Astrocyte (in vitro differentiated cells and primary cell): ENCODE data around the gene EPHB2. TPM values are rescaled to one million over a fixed set of nuclear protein-coding genes. Genes with fewer than 3 reads are reported as not detected.

Source experiments
- DNase-seq: peaks from one replicate; pipeline ENCODE4 v3.0.0-alpha.2; 2010; ENCODE audit warnings: low read depth
- FAIRE-seq: peaks from 2 replicates; lab custom pipeline; 2011; peaks lifted over from hg19 to GRCh38; lab: Jason Lieb, UNC
- H2AFZ ChIP-seq: 2 replicates; pipeline ENCODE4 v1.6.0; 2012; ENCODE audit warnings: low read depth, low read length, inconsistent platforms
- H3K27ac ChIP-seq: 2 replicates; pipeline ENCODE4 v1.5.1; 2011; ENCODE audit warnings: low read depth, low read length, inconsistent platforms
- H3K27me3 ChIP-seq: 2 replicates; pipeline ENCODE4 v1.6.0; 2011; ENCODE audit warnings: low read length, inconsistent platforms; ENCODE audit not compliant: insufficient read depth
- H3K36me3 ChIP-seq: 2 replicates; pipeline ENCODE4 v1.5.1; 2011; ENCODE audit warnings: low read length, inconsistent platforms; ENCODE audit not compliant: insufficient read depth
- H3K4me1 ChIP-seq: 2 replicates; pipeline ENCODE4 v1.5.1; 2011; ENCODE audit warnings: low read length, inconsistent platforms; ENCODE audit not compliant: insufficient read depth
- H3K4me2 ChIP-seq: 2 replicates; pipeline ENCODE4 v1.6.0; 2012; ENCODE audit warnings: low read length, inconsistent platforms
- H3K4me3 ChIP-seq: 2 replicates; pipeline ENCODE4 v1.5.1; 2011; ENCODE audit warnings: low read depth, mild to moderate bottlenecking, low read length, inconsistent platforms; ENCODE audit not compliant: insufficient read depth
- H3K79me2 ChIP-seq: 2 replicates; pipeline ENCODE4 v1.6.0; 2012; ENCODE audit warnings: mild to moderate bottlenecking, low read length, inconsistent platforms; ENCODE audit not compliant: insufficient read depth
- H3K9ac ChIP-seq: 2 replicates; pipeline ENCODE4 v1.6.0; 2012; ENCODE audit warnings: mild to moderate bottlenecking, low read length, inconsistent platforms
- H3K9me3 ChIP-seq: 2 replicates; pipeline ENCODE4 v1.5.1; 2012; ENCODE audit warnings: low read depth, mild to moderate bottlenecking, low read length, inconsistent platforms; ENCODE audit not compliant: insufficient read depth
- H4K20me1 ChIP-seq: 2 replicates; pipeline ENCODE4 v1.6.0; 2012; ENCODE audit warnings: low read length, inconsistent platforms; ENCODE audit not compliant: insufficient read depth
- H3K27ac Mint-ChIP-seq: one replicate; pipeline ENCODE4 v1.8.0; 2021; ENCODE audit warnings: mild to moderate bottlenecking, mixed read lengths; ENCODE audit not compliant: unreplicated experiment
- H3K27me3 Mint-ChIP-seq: one replicate; pipeline ENCODE4 v1.8.0; 2021; ENCODE audit warnings: low read depth, mixed read lengths; ENCODE audit not compliant: unreplicated experiment
- H3K36me3 Mint-ChIP-seq: one replicate; pipeline ENCODE4 v1.8.0; 2021; ENCODE audit warnings: low read depth, mixed read lengths; ENCODE audit not compliant: unreplicated experiment
- H3K4me1 Mint-ChIP-seq: one replicate; pipeline ENCODE4 v1.8.0; 2021; ENCODE audit warnings: low read depth, mixed read lengths; ENCODE audit not compliant: unreplicated experiment
- H3K4me3 Mint-ChIP-seq: one replicate; pipeline ENCODE4 v1.8.0; 2021; ENCODE audit warnings: mild to moderate bottlenecking, moderate library complexity, mixed read lengths; ENCODE audit not compliant: unreplicated experiment
- H3K9me3 Mint-ChIP-seq: one replicate; pipeline ENCODE4 v1.8.0; 2021; ENCODE audit warnings: mild to moderate bottlenecking, mixed read lengths; ENCODE audit not compliant: unreplicated experiment
- EZH2 ChIP-seq: IDR thresholded peaks from 2 replicates; pipeline ENCODE4 v1.6.1; 2012; ENCODE audit warnings: mild to moderate bottlenecking, low read length, inconsistent platforms; ENCODE audit not compliant: insufficient read depth
- total RNA-seq: library from RNA; stranded (reverse); gene quantifications from 2 replicates; pipeline ENCODE4 v1.2.1, GENCODE V29; 2021
- TF ChIP-seq, protein P1 (sequence below): IDR thresholded peaks from 2 replicates; pipeline ENCODE4 v1.5.1; 2011; ENCODE audit warnings: low read depth, mild to moderate bottlenecking, inconsistent platforms, low read length, moderate library complexity; ENCODE audit not compliant: insufficient read depth

Gene EPHB2
- total RNA-seq, 1 donor from 2014 or later = 8.4 TPM

DNA sequence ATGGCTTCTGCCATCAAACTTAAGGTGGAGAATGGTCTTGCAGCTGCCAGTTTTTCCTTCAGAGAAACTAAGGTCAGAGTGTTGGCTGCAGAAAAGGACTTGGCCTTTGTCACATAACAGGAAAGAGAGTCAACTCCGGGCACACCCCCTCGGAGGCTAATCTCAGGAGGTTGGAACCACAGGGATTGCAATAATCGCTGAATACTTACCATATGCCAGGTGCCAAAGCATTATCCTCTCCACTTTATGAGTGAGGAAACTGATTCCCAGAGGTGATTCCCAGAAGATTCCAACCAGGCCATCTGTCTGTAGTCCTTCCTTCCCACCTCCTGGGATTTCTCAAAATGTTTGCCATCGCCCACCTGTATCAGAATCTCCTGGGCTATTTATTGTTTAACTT lies 208.0 kb downstream of the EPHB2 start:
- no peak overlapping the region for H3K27ac ChIP-seq
- peaks cover 6% of the 10 kb centered on the region for H3K9me3 ChIP-seq
- H3K79me2 ChIP-seq = no peaks in the 10 kb centered on the region
- H3K36me3 ChIP-seq = peaks cover 1% of the 10 kb centered on the region
- FAIRE-seq = no peak
- no peak overlapping the region for H3K4me3 Mint-ChIP-seq
- peaks cover 33% of the 10 kb centered on the region for H3K27me3 Mint-ChIP-seq
- DNase-seq = no peak
- H3K36me3 Mint-ChIP-seq = peaks cover 1% of the 10 kb centered on the region
- no peaks in the 10 kb centered on the region for H3K27me3 ChIP-seq
- no peak overlapping the region for H2AFZ ChIP-seq
- no peak overlapping the region for H3K4me3 ChIP-seq
- H3K4me2 ChIP-seq = no peak overlapping the region
- H3K27ac Mint-ChIP-seq = no peak overlapping the region
- TF ChIP-seq, protein P1, sequence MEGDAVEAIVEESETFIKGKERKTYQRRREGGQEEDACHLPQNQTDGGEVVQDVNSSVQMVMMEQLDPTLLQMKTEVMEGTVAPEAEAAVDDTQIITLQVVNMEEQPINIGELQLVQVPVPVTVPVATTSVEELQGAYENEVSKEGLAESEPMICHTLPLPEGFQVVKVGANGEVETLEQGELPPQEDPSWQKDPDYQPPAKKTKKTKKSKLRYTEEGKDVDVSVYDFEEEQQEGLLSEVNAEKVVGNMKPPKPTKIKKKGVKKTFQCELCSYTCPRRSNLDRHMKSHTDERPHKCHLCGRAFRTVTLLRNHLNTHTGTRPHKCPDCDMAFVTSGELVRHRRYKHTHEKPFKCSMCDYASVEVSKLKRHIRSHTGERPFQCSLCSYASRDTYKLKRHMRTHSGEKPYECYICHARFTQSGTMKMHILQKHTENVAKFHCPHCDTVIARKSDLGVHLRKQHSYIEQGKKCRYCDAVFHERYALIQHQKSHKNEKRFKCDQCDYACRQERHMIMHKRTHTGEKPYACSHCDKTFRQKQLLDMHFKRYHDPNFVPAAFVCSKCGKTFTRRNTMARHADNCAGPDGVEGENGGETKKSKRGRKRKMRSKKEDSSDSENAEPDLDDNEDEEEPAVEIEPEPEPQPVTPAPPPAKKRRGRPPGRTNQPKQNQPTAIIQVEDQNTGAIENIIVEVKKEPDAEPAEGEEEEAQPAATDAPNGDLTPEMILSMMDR = no peak
- TF ChIP-seq EZH2 = no peak
- H3K4me1 Mint-ChIP-seq = peaks cover 17% of the 10 kb centered on the region
- H3K9me3 Mint-ChIP-seq = peaks cover 6% of the 10 kb centered on the region
- H4K20me1 ChIP-seq = no peaks in the 10 kb centered on the region
- H3K9ac ChIP-seq = no peak overlapping the region
- H3K4me1 ChIP-seq = peaks cover 5% of the 10 kb centered on the region

DNA sequence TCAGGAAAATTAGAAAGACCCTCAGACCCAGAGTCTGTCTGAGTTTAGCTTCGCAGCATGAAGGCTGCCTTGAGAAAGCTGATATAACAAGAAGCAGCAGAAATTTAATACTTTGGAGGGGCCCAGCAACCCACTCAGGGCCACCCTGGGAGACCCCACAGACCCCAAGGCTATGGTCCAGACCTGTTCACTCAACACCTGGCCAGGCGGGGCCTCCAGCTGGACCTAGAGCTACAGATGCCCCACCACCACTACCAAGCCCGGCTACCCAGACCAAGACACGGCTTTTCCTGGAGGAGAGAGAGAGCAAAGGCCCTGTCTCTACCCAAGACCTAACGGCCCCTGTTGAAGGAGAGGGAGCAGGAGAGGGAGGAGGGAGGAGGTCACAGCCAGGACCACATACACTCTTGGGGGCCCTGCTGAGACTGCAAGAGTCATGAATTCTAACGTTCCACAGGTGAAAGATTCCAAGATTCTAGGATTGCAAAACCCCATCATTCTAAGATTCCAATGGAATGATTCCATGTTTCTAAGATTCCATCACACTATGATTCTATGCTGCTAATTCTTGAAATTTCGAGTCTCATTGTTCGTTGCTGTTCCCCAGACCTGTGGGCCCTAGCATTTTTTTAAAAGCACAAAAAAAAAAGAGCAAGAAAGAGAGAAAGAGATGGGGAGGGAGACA lies 208.8 kb downstream of the EPHB2 start:
- peak; percentile 47 for DNase-seq
- no peak for FAIRE-seq
- no peak overlapping the region for H3K27ac Mint-ChIP-seq

More for the DNA sequence above, 208.8 kb downstream of the EPHB2 start:
- Mint-ChIP-seq H3K9me3 (peaks cover 7% of the 10 kb centered on the region), H3K36me3 (peaks cover 1% of the 10 kb centered on the region), H3K27me3 (peaks cover 28% of the 10 kb centered on the region), H3K4me3 (no peak overlapping the region), H3K4me1 (peaks cover 17% of the 10 kb centered on the region)
- H3K4me1 ChIP-seq = peaks cover 5% of the 10 kb centered on the region
- no peak overlapping the region for H2AFZ ChIP-seq
- H3K27me3 ChIP-seq = no peaks in the 10 kb centered on the region
- no peaks in the 10 kb centered on the region for H4K20me1 ChIP-seq
- no peak overlapping the region for H3K27ac ChIP-seq
- H3K4me2 ChIP-seq = peak overlapping the region; percentile 8
- no peak overlapping the region for H3K4me3 ChIP-seq
- H3K36me3 ChIP-seq = no peaks in the 10 kb centered on the region
- H3K9ac ChIP-seq = no peak overlapping the region
- no peak for TF ChIP-seq EZH2
- TF ChIP-seq, protein P1 = no peak
- peaks cover 6% of the 10 kb centered on the region for H3K9me3 ChIP-seq
- H3K79me2 ChIP-seq = no peaks in the 10 kb centered on the region
